IMR-90 (cell line): ENCODE data around the gene EBF4. TPM values are rescaled to one million over a fixed set of nuclear protein-coding genes. Genes with fewer than 3 reads are reported as not detected.

Source experiments
- ATAC-seq: fragments of 200-7000 bp; cut with Tn5 transposase; 2 replicates; pipeline ENCODE4 v1.9.1; 2020; ENCODE audit warnings: low read depth, mild to moderate bottlenecking, moderate library complexity
- BruUV-seq: library from RNA; stranded (reverse); fragments of 400-500 nt; replicated peaks from 2 replicates; lab custom pipeline; 2021; lab: Mats Ljungman, UMichigan
- CTCF ChIA-PET: fragments of 300-600 bp; formaldehyde crosslinking; extraction: SDS; loops from one replicate; lab custom pipeline; 2021; ENCODE audit warnings: antibody characterized with exemption; lab: Yijun Ruan, JAX
- POLR2A ChIA-PET: fragments of 300-600 bp; sonication (Branson Sonifier 250); formaldehyde crosslinking; loops from one replicate; lab custom pipeline; 2022; ENCODE audit warnings: antibody characterized with exemption; ENCODE audit not compliant: unreplicated experiment; lab: Charles Lee
- DNase-seq: peaks from one replicate; pipeline ENCODE4 v3.0.0; 2013
- H2AFZ ChIP-seq: replicated peaks from 2 replicates; pipeline ENCODE3; 2013; ENCODE audit warnings: low read length, mild to moderate bottlenecking; ENCODE audit not compliant: poor library complexity
- H2AK5ac ChIP-seq: 2 replicates; pipeline ENCODE4 v1.6.1; 2013; ENCODE audit warnings: low read depth, low read length, inconsistent platforms
- H2AK9ac ChIP-seq: replicated peaks from 2 replicates; pipeline ENCODE3; 2013; ENCODE audit warnings: mild to moderate bottlenecking, low read depth, low read length, moderate library complexity; ENCODE audit not compliant: poor library complexity
- H2BK120ac ChIP-seq: 2 replicates; pipeline ENCODE4 v1.6.1; 2013; ENCODE audit warnings: low read depth, low read length, inconsistent platforms
- H2BK15ac ChIP-seq: 3 replicates; pipeline ENCODE4 v1.6.1; 2013; ENCODE audit warnings: low read depth, low read length, inconsistent platforms
- H2BK20ac ChIP-seq: 2 replicates; pipeline ENCODE4 v1.6.1; 2013; ENCODE audit warnings: low read depth, mild to moderate bottlenecking, inconsistent platforms, low read length, moderate library complexity
- H2BK5ac ChIP-seq: 2 replicates; pipeline ENCODE4 v1.6.1; 2013; ENCODE audit warnings: mild to moderate bottlenecking, low read depth, low read length, inconsistent platforms; ENCODE audit not compliant: poor library complexity, severe bottlenecking
- H3K14ac ChIP-seq: replicated peaks from 2 replicates; pipeline ENCODE4 v1.6.1; 2013; ENCODE audit warnings: low read depth, low read length, inconsistent platforms
- H3K18ac ChIP-seq: 2 replicates; pipeline ENCODE4 v1.6.1; 2013; ENCODE audit warnings: low read depth, low read length, control low read depth
- H3K23ac ChIP-seq: 2 replicates; pipeline ENCODE4 v1.6.1; 2013; ENCODE audit warnings: low read depth, low read length, inconsistent platforms
- H3K27ac ChIP-seq: 2 replicates; pipeline ENCODE4 v1.5.1; 2013; ENCODE audit warnings: mild to moderate bottlenecking, control low read depth, low read length; ENCODE audit not compliant: insufficient read depth
- H3K27me3 ChIP-seq: 2 replicates; pipeline ENCODE4 v1.6.1; 2013; ENCODE audit warnings: low read length; ENCODE audit not compliant: control insufficient read depth, insufficient read depth
- H3K36me3 ChIP-seq: 2 replicates; pipeline ENCODE4 v1.6.1; 2013; ENCODE audit warnings: low read length, mixed read lengths; ENCODE audit not compliant: control insufficient read depth, insufficient read depth
- H3K4ac ChIP-seq: 2 replicates; pipeline ENCODE4 v1.6.1; 2013; ENCODE audit warnings: low read depth, low read length, inconsistent platforms
- H3K4me1 ChIP-seq: 2 replicates; pipeline ENCODE4 v1.6.1; 2013; ENCODE audit warnings: low read length, mixed read lengths; ENCODE audit not compliant: control insufficient read depth, insufficient read depth
- H3K4me2 ChIP-seq: 2 replicates; pipeline ENCODE4 v1.6.1; 2013; ENCODE audit warnings: low read depth, mild to moderate bottlenecking, control low read depth, low read length, moderate library complexity
- H3K4me3 ChIP-seq: 2 replicates; pipeline ENCODE4 v1.5.1; 2013; ENCODE audit warnings: low read depth, mild to moderate bottlenecking, control low read depth, low read length, moderate library complexity; ENCODE audit not compliant: insufficient read depth
- H3K56ac ChIP-seq: 2 replicates; pipeline ENCODE4 v1.6.1; 2013; ENCODE audit warnings: low read length, inconsistent platforms; ENCODE audit not compliant: insufficient read depth; ENCODE audit errors: extremely low read depth
- H3K79me1 ChIP-seq, 2 experiments: 2 replicates each; pipeline ENCODE4 v1.6.1; 2013; ENCODE audit warnings: low read length in 2 of 2, inconsistent platforms in 1 of 2, low read depth in 1 of 2
- H3K9ac ChIP-seq: 2 replicates; pipeline ENCODE4 v1.6.1; 2013; ENCODE audit warnings: low read depth, low read length, control low read depth
- H3K9me1 ChIP-seq: 2 replicates; pipeline ENCODE4 v1.6.1; 2013; ENCODE audit warnings: low read length, inconsistent platforms; ENCODE audit not compliant: insufficient read depth
- H3K9me3 ChIP-seq: 2 replicates; pipeline ENCODE4 v1.6.1; 2013; ENCODE audit warnings: low read length; ENCODE audit not compliant: control insufficient read depth, insufficient read depth
- H4K20me1 ChIP-seq: 2 replicates; pipeline ENCODE4 v1.6.1; 2013; ENCODE audit warnings: low read length, inconsistent platforms; ENCODE audit not compliant: insufficient read depth
- H4K5ac ChIP-seq: 2 replicates; pipeline ENCODE4 v1.6.1; 2013; ENCODE audit warnings: mild to moderate bottlenecking, low read depth, low read length, control low read depth
- H4K8ac ChIP-seq, 2 experiments: 2 replicates each; pipeline ENCODE4 v1.6.1; 2013; ENCODE audit warnings: low read depth in 2 of 2, low read length in 2 of 2, control low read depth in 1 of 2, inconsistent platforms in 1 of 2
- H4K91ac ChIP-seq: 2 replicates; pipeline ENCODE4 v1.6.1; 2013; ENCODE audit warnings: low read depth, low read length, inconsistent platforms; ENCODE audit not compliant: insufficient read depth
- BHLHE40 ChIP-seq: fragments of 150-350 bp; IDR thresholded peaks from 2 replicates; pipeline ENCODE4 v1.6.1; 2016; ENCODE audit warnings: mild to moderate bottlenecking, low read depth, low read length
- FOS ChIP-seq: fragments of 150-350 bp; IDR thresholded peaks from 2 replicates; pipeline ENCODE4 v1.6.1; 2016; ENCODE audit warnings: low read depth, low read length
- RAD21 ChIP-seq: IDR thresholded peaks from 2 replicates; pipeline ENCODE4 v1.6.1; 2012; ENCODE audit warnings: low read length, improper control_type of control experiment
- RFX5 ChIP-seq: IDR thresholded peaks from 2 replicates; pipeline ENCODE4 v1.8.0; 2012; ENCODE audit warnings: low read depth, mild to moderate bottlenecking, low read length, moderate library complexity
- WGBS, 2 experiments: methylation state at CpG; one replicate each; pipeline versions ENCODE4 v1.1.5 to v1.1.7; 2013; ENCODE audit warnings: missing lambda C conversion rate in 2 of 2; ENCODE audit not compliant: insufficient read length in 1 of 2; ENCODE audit errors: extremely low coverage in 2 of 2; 5-methylcytosine and 5-hydroxymethylcytosine counted together
- dilution Hi-C: fragments of 300-500 bp; cut with HindIII; formaldehyde crosslinking; loops from one replicate; pipeline ENCODE4 v1.14.3; 2018; ENCODE audit warnings: low sequenced_read_pairs; ENCODE audit not compliant: unreplicated experiment
- in situ Hi-C: fragments of 300-500 bp; cut with MboI; formaldehyde crosslinking; loops from 3 replicates; pipeline ENCODE4 v1.14.3; 2019; ENCODE audit warnings: low sequenced_read_pairs, inconsistent platforms, mixed read lengths
- intact Hi-C: fragments of 100-400 bp; cut with micrococcal nuclease; formaldehyde crosslinking; loops from 2 replicates; pipeline ENCODE4 v1.10.0; 2022
- polyA plus RNA-seq, 3 experiments: library from polyadenylated mRNA; depleted of rRNA; stranded (reverse); fragments of >200 nt; gene quantifications; 2 replicates each; pipeline ENCODE4 v1.2.3, GENCODE V29; 2012; ENCODE audit warnings: low replicate concordance in 1 of 3
- total RNA-seq: library from RNA; depleted of rRNA; stranded (reverse); fragments of >200 nt; gene quantifications from 2 replicates; pipeline ENCODE4 v1.2.3, GENCODE V29; 2012

Gene EBF4
- total and polyA plus RNA-seq, 2 of the 4 experiments (the other 2 are of a cell fraction): 0.18 to 1.1 TPM

- H2BK120ac ChIP-seq: no peak overlapping the region
- no peak overlapping the region for H2BK5ac ChIP-seq
- no peak overlapping the region; the same call in 1 of the 2 replicates for H3K56ac ChIP-seq
- BruUV-seq: no TSS peak
- H2BK20ac ChIP-seq: no peak overlapping the region
- peak overlapping the region; percentile 83 to 98 for H4K8ac ChIP-seq
- dilution Hi-C loops (no loop called here), in situ Hi-C loops (no loop called here), intact Hi-C loops (no loop called here)
- no peaks in the 10 kb centered on the region for H3K9me3 ChIP-seq
- WGBS, 2 experiments: 0% methylated on average over 2 of the region's 13 CpGs; no CpG with 5 or more reads in 1 of the 2 experiments
- peaks cover 3% of the 10 kb centered on the region; the same call in 1 of the 2 replicates for H3K4me1 ChIP-seq
- peak overlapping the region; percentile 87; the same call in 1 of the 2 replicates for H3K14ac ChIP-seq
- H2AFZ ChIP-seq: peak overlapping the region; percentile 96
- no peak overlapping the region for H3K18ac ChIP-seq
- POLR2A ChIA-PET: interaction anchor here (1.4 kb wide), 1 partner anchor 12 kb away, joined by 3 read pairs; no protein-coding TSS in a partner anchor
- peak overlapping the region; percentile 47; the same call in 1 of the 2 replicates for H4K91ac ChIP-seq
- H3K27ac ChIP-seq: peak overlapping the region; percentile 84
- H2BK15ac ChIP-seq: no peak overlapping the region
- peaks cover 9% of the 10 kb centered on the region for H4K20me1 ChIP-seq
- H2AK5ac ChIP-seq: peak overlapping the region; percentile 83
- peak overlapping the region; percentile 30 for H4K5ac ChIP-seq
- peaks cover 28% of the 10 kb centered on the region for H3K36me3 ChIP-seq
- peak overlapping the region; percentile 90 for H3K4ac ChIP-seq
- ATAC-seq (no peak; the same call in 1 of the 2 replicates), DNase-seq (no peak)
- H3K79me1 ChIP-seq: peaks cover 10 to 32% of the 10 kb centered on the region in 2 experiments
- peaks cover 3% of the 10 kb centered on the region; the same call in 1 of the 2 replicates for H3K27me3 ChIP-seq
- peaks cover 9% of the 10 kb centered on the region for H3K9me1 ChIP-seq
- 0 out of 2 replicates have a peak overlapping the region, but pooled peaks have one; percentile 97 for H3K23ac ChIP-seq
- H3K9ac ChIP-seq: peak overlapping the region; percentile 93
- CTCF ChIA-PET: no interaction called here
- peak overlapping the region; percentile 100 for H3K4me2 ChIP-seq
- H2AK9ac ChIP-seq: peak overlapping the region; percentile 94
- no peak for TF ChIP-seq FOS
- no peak for TF ChIP-seq BHLHE40
- TF ChIP-seq RFX5: no peak
- TF ChIP-seq RAD21: no peak
- H3K4me3 ChIP-seq: peak overlapping the region; percentile 90
These were observed 29.2 kb upstream of the EBF4 start for GRCh38 chr20:2663364-2663886.
